Activated CD4-positive, alpha-beta T cell treated with anti-CD3 and anti-CD28 coated beads for 1 hour (primary cell): Measurements from ENCODE around the gene NARS2.
"Not testable (repeated sequence)": the region's sequence is repeated elsewhere in the genome, so short reads cannot be mapped to it uniquely, and the experiment has no call there.

Source experiments
- DNase-seq: peaks from one replicate; pipeline ENCODE4 v3.0.0-alpha.2; 2020

Gene NARS2, protein sequence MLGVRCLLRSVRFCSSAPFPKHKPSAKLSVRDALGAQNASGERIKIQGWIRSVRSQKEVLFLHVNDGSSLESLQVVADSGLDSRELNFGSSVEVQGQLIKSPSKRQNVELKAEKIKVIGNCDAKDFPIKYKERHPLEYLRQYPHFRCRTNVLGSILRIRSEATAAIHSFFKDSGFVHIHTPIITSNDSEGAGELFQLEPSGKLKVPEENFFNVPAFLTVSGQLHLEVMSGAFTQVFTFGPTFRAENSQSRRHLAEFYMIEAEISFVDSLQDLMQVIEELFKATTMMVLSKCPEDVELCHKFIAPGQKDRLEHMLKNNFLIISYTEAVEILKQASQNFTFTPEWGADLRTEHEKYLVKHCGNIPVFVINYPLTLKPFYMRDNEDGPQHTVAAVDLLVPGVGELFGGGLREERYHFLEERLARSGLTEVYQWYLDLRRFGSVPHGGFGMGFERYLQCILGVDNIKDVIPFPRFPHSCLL

DNA sequence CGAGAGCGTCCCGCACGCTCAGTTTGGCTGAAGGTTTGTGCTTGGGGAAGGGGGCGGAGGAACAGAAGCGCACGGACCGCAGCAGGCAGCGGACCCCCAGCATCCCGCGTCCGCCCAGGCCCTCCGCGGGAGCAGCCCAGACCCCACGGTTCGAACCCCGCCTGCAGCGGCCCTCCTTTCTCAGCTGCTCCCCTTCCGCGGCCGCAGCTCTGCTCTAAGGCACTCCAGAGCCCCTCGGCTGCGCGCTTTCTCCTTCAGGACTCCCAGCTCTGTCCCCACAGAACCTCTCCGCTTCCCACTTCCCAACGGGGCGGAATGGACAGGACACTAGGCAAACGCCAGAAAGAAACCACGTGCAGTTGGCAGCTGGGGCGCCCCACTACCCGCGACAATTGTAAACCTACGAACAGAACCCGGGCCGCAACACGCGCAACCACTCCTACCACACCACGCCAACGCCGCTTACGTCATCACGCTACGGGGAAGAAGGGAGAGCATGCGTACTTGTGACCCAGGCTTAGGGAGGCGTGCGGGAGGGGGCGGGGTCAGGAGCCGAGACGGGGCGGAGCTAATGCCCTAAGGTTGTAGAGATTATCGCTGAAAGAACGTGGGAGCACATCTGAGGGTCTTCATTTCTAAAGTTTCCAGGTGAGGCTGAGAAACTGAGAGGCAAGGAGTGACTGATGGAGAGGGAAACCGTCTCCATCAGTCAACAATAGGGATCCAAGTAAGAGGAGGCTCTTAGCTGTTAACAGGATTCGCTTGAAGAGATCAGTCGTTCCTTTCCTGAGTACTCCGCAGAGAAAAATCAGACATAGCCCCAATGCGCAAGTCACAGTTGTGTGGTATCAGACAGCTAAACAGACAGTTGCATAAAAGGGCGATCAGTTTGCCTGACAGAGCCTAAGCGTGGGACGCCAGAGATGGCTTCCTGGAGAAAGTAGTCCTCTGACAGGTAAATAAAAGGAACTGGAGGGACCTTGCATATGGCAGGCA, at the start of gene NARS2:
Gene NARS2 (minus strand): TSS at position 479 of the 996 bp plus-strand sequence. CDS start 376 bp downstream, at position 103.
- DNase-seq = peak; percentile 95

DNA sequence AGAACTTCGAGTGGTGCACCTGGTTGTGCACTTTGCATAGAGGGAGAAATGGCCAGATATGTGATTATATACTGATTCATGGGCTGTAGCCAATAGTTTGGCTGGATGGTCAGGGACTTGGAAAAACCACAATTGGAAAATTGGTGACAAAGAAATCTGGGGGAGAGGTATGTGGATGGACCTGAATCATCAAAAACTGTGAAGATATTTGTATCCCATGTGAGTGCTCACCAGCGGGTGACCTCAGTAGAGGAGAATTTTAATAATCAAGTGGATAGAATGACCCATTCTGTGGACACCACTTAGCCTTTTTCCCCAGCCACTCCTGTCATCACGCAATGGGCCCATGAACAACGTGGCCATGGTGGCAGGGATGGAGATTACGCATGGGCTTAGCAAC, 48.0 kb upstream of the NARS2 start:
- DNase-seq = no peak

DNA sequence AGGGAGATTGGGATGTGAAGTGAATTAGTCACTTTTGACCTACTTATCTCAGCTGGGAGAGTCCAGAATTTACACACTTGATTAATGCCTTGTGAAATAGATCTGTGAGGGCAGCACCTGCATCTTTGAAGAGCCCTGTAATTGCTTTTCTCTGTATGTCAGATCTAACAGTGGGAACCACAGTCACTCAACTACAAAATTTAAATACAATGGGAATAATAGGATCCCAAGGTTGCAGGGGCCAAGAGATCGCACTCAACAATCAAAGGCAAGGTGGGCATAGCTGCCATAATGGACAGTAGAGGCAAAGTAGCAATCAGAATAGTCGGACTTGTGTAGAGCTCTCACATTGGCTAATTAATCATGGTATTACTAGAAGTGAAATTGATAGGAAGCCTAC, 45.5 kb upstream of the NARS2 start:
- no peak for DNase-seq

DNA sequence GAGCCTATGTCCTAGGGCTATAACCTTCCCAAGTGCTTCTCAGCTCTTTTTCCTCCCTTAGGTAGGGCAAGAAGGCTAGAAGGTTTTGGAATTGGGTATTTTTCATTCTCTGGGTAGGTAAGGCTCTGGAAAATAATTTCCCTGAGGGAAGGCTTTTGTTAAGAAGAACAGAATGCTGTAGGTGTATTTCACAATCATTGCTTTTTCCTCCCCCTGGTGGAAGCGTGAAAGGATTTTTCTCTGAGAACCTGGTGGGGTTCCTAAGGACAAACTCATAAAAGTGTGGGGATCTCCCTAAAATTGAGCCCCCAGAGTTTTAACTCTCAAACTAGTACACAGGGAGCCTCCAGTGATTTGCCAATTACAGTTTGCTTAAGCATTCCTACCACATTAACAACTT, 41.1 kb upstream of the NARS2 start:
- DNase-seq = no peak

DNA sequence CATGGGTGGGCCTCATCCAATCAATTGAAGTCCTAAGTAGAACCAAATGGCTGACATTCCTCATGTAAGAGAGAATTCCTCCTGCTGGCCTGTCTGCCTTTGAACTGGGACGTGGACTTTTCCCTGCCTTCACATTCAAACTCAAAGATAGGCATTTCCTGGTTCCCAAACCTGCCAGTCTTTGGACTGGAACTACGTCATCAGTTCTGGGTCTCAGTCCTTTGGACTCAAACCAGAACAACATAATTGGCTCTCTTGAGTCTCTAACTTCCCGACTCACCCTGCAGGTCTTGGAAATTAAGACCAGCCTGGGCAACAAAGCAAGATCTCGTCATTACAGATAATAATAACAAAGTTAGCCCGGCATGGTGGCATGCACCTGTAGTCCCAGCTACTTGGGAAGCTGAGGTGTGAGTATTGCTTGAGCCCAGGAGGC, 38.7 kb upstream of the NARS2 start:
- no peak for DNase-seq

DNA sequence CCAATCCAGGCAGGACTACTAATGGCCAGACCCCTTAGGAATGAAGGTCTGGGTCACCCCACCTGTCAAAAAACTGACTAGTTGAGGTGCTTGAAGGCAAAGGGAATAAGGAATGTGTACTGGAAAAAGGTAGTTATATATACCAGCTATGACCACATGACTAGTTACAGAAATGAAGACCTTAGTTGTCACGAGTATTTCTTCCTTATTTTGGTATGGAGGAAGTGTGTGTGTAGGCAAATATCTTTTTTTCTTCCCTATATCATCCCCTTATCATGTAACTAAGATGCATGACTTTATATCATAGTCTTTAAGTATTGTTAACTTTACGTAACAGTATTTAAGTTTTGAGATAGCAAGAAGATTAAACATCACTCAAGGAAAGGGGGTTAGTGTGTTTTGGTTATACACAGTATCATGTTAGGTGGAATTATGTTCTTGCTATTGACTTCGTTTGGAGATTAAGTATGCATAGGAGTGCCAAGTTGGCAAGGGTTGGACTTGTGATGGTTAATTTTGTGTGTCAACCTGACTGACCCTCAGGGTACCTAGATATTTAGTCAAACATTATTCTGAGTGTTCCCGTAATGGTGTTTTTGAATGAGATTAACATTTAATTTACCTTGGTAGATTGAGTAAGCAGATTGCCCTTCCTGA, 38.2 kb upstream of the NARS2 start:
- DNase-seq = no peak

DNA sequence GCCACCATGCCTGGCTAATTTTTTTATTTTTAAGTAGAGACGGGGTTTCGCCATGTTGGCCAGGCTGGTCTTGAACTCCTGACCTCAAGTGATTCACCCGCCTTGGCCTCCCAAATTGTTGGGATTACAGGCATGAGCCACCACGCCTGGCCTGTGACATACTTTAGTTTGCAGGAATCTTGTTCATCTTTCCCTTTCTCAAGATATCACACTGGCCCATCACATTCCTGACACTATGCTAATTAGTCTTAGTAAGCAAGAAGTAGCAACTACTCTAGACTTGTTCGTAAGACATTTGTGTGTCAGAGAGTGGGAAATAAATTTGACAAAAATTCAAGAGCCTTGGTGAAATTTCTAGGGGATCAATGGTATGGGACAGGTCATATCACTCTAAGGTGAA, 34.7 kb upstream of the NARS2 start:
- DNase-seq = not testable (repeated sequence)

DNA sequence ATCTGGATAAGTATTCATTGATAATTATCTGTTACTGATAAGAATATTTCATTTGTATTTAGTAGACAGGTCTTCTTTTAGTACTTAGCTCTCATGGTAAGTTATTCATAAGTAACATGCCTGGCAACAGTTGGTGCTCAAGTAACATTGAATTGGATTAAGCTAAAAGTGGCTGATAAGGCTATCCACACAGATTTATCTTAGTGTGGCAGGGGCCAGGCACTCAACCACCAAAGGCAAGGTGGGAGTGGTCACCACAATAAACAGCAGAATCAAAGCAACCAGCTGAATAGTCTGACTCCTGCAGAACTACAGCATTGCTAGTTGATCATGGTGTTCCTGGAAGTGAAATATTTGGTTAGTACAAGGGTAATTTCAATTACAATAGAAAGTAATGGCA, 33.0 kb upstream of the NARS2 start:
- no peak for DNase-seq

DNA sequence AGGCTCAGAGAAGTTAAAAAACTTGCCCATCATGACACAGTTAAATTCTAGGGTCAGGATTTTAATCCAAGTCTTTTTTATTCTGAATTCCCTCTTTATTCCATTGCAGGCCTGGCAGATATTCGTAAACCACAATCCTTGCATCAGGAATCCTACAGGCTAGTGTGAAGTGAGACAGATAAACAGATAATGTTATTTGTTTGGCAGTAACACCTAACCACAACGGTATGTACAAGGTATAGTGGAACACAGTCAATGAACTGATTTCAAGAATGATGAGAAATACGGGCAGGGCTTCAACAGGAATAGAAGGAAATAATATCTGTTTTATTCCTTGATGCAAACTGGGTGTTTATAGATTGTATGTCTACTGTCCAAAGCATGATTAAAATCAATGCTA, 32.0 kb upstream of the NARS2 start:
- no peak for DNase-seq

DNA sequence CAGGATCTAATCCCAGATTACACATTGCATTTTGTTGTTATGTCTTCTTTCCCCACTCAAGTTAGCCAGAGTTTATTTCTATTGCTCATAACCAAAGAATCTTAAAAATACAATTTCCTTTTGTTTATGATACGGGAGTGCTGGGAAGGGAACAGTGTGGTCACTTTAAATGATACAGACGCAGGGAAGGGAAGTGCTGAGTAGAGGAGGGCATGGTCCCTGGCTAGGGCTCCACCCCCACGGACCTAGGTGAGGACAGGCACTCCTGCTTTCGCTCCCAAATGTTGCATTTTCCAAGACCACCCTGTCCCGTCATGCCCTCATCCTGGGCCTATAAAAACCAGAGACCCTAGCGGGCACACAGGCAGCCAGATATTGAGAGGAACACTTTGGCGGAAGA, 30.6 kb upstream of the NARS2 start:
- DNase-seq = no peak

DNA sequence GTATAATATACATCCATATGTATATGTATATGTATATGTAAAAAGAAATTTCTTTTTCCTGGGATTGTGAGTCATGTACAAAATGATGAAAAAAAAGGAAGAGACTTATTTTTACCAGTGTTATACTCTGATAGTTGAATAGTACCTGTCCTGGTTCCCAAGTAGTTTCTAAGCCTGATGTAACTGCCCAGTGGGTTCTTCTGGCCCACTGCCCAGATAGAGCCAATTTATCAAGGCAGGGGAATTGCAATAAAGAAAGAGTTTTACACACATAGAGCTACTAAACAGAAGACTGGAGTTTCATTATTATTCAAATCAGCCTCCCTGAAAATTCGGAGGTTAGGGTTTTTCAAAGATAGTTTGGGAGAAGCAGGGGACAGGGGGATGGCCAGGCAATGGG, 29.1 kb upstream of the NARS2 start:
- no peak for DNase-seq

DNA sequence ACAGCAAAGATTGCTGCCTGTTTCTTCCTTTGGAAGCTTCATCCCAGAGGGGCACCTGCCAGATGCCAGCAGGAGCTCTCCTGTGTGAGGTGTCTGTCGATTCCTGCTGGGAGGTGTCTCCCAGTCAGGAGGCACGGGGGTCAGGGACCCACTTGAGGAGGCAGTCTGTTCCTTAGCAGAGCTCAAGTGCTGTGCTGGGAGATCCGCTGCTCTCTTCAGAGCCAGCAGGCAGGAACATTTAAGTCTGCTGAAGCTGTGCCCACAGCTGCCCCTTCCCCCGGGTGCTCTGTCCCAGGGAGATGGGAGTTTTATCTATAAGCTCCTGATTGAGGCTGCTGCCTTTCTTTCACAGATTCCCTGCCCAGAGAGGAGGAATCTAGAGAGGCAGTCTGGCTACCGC, 28.1 kb upstream of the NARS2 start:
- DNase-seq = not testable (repeated sequence)

DNA sequence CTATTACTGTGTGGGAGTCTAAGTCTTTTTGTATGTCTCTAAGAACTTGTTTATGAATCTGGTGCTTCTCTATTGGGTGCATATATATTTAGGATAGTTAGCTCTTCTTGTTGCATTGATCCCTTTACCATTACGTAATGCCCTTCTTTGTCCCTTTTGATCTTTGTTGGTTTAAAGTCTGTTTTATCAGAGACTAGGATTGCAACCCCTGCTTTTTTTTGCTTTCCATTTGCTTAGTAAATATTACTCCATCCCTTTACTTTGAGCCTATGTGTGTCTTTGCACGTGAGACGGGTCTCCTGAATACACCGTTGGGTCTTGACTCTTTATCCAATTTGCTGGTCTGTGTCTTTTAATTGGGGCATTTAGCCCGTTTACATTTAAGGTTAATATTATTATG, 26.4 kb upstream of the NARS2 start:
- not testable (repeated sequence) for DNase-seq

DNA sequence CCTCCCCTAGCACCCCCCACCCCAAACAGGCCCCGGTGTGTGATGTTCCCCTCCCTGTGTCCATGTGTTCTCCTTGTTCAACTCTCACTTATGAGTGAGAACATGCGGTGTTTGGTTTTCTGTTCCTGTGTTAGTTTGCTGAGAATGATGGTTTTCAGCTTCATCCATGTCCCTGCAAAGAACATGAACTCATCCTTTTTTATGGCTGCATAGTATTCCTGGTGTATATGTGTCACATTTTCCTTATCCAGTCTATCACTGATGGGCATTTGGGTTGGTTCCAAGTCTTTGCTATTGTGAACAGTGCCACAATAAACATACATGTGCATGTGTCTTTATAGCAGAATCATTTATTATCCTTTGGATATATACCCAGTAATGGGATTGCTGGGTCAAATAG, 22.9 kb upstream of the NARS2 start:
- DNase-seq = not testable (repeated sequence)

DNA sequence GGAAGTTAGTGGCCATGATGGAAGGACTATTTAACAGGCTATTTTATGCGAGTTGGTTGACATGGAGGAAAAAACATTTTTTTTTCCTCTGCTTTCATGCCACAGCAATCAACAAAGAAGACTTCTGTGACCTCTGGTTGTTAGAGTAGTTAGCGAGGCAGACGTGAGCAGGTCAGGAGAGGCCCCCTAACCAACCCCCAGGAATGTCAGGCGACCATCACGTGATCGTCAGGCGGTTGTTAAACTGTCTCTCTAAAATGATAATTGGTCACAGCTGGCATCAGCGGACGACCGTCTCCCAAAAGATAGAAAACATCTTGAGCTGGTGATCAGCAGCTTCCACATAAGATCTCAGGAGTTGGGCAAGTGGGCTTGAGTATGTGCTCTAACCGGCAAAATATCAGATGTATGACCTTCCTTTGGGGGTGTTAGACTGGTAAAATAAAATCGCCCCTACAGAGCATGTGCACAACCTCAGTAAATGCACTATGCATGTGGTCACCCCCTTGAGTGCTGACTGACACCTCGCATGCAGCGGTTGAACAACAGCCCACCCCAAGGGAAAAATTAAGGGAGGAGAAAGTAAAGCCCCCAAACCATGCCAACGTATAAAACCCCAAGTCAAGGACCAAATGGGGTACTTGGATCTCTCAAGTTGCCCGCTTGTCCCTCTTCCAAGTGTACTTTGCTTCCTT, 20.9 kb upstream of the NARS2 start:
- no peak for DNase-seq

DNA sequence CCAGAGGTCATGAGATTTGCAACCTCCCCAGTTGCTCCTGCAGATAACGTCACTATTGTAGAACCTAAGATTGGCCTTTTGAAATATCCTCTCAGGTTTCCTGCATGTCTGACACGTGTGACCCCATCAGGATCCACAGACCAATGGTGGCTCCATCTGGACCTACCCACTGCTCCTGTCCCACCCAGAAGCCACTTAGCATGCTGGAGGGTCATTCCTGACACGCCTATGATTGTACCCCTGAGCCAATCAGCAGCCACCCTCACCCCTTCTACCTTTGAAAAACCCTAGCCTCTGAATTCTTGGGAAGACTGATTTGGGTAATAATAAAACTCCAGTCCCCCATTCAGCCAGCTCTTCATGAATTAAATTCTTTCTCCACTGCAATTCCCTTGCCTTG, 20.1 kb upstream of the NARS2 start:
- no peak for DNase-seq

DNA sequence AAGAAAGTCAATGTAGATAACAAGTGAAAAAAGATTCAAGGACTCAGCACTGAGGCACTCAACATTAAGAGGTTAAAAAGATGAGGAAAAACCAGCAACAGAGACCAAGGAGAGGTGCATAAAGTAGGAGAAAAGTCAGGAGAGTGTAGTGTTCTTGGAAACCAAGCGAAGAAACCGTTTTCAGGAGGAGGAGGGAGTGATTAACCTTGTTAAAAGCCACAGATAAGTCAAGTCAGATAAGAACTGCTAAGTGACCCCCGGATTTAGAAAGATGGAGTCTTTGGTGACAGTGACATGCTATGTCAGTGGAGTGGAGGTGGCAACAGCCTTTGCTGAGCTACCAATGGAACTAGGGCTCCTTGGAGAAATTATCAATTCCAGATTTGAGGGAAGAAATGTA, 13.9 kb upstream of the NARS2 start:
- no peak for DNase-seq

DNA sequence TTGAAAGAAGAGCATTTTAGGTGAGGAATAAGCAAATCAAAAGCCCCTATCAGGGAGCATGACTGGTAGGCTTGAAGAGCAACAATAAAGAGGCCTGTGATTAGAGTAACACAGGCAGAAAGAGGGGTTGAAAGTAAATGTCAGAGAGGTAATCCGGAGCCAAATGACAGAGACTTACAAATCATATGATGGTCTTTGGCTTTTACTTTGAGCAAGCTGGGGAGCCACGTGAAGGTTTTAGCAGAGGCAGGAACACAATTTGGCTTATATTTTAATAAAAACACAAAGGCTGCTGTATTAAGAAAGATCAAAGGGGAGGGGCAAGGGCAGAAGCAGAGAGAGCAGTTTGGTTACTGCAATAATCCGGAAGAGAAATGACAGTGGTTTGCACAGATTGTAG, 12.8 kb upstream of the NARS2 start:
- DNase-seq = no peak

DNA sequence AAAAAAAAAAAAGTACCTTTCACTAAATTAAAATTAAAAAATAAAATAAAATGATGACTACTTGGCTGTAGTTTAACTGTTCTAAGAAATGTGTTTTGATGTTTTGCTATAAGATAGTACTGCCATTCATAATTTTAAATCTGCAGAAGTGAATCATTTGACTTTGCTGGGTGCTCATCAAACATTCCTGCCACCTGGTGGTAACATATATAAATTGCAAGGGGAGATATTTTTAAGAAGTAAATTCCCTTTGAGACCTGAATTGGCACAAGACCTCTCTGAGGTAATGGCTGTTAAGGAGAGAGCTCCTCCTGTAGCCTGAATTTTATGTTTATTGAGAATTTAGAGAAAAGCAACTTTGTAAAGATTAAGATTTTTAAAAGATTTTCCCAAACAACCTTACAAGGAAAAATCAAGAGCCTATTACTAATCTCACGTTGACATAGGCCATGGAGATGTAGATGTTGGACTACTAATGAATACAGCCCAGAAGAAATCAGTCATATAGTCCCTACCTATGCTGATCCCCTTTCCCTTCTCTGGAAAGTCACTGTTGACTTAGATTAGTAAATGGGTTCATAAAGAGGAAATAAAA, 11.9 kb upstream of the NARS2 start:
- no peak for DNase-seq

DNA sequence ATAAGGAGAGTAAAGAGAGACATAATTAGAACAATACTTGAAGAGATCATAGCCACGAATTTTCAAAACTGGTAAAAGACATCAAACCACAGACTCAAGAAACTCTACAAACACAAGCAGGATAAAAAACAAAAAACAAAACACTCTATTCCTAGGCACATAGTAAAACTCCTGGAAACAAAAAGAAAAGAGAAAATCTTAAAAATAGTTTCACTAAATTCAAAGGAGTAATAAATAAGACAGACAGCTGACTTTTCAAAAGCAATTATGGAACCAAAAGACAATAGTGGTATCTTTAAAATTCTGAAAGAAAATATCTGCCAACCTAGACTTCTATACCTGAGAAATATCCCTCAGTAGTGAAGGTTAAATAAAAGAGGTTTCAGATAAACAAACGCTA, 9.2 kb upstream of the NARS2 start:
- DNase-seq = no peak

DNA sequence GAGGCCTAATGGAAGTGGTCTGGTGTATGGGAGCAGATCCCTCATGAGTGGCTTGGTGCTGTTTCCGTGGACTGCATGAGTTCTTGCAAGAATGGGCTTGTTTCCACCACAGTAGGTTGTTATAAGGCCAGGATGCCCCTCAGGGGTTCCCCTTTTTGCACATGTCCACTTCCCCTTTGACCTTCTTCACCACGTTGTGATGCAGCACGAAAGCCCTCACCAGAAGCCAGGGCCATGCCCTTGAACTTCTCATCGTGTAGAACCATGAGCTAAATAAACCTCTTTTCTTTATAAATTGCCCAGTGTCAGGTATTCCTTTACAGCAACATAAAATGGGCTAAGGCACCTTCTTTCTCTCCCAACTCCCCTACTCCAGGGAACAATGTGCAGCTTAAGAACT, 2.8 kb upstream of the NARS2 start:
- no peak for DNase-seq

DNA sequence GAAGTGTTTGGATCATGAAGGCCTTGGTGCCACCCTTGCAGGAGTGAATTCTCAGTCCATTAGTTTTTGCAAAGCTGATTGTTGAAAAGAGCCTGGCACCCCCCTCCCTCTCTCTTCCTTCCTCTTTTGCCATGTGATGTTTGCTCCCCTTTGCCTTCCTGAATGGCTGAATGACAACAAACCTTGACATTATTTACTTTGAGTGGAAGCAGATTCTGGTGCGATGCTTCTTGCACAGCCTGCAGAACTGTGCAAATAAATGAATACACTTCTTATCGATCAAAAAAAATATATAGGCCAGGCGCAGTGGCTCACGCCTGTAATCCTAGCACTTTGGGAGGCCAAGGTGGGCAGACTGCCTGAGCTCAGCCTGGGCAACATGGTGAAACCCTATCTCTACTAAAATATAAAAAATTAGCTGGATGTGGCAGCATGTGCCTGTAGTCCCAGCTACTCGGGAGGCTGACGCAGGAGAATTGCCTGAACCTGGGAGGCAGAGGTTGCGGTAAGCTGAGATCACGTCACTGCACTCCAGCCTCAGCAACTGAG, 2.0 kb upstream of the NARS2 start:
- no peak for DNase-seq
